GM18526 (cell line): ENCODE data around the gene PBX1.

Source experiments
- POLR2A ChIP-seq: IDR thresholded peaks from 3 replicates; pipeline ENCODE4 v1.6.1; 2011; ENCODE audit not compliant: insufficient read length; ENCODE audit errors: extremely low read depth

Gene PBX1

DNA sequence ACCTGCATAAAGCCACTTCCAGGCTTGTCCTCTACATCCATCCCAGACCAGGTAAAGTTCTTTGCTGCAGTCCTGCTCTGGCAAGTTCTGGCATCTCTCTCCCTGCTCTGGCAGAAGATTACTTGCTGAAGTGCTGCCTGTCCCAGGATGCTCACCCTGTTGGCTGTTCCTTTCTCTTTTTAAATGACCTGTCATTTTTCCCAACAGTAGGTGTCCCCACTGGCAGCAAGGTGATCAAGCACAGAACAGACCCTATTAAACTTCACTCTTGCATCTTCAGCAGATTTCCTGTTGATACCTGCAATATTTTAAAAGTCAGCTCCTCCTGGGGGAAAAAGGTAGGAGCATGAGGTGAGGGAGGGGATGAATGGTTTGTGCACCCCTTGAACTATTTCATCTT is 332.6 kb downstream of the PBX1 start:
- no peak for TF ChIP-seq POLR2A

DNA sequence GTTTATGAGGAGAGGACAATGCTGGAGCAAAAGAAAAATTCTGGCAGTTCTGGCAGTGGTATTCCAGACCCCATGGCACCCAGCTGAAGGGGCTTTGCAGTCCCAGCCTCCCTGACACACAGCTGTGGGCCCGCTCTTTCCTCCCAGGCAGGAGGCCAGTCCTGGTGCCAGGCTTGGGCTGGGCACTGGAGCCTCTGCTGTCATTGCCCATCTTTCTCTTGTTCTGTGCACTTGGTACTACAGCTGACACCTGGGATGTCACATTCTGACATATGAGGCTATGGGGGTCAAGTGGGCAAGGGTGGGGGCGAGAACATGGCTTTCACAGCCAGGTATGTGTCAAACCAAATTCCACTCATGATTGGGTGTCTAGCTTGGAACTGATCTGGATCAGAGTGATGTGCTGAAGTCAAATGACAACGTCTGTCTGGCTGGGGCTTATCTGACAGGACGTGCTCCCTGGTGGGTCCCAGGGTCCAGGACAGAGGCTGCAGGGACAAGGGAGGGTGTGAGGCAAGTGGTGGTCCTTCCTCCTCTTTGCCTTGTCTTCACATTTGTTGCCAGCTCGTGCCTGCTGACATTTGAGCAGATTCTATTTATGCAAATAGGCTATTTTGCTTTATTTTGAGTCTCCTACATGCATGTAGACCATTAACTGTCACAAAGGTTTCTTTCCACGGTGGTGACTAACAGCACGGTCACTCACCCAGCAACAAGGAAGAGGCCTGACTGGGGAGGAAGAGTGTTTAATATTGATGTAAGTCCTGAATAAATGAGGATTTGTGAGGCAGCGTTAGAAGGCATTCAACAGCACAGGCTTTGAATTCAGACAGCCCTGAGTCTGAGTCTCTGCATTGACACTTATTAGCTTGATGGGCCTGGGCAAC is 336.3 kb downstream of the PBX1 start:
- no peak for TF ChIP-seq POLR2A

DNA sequence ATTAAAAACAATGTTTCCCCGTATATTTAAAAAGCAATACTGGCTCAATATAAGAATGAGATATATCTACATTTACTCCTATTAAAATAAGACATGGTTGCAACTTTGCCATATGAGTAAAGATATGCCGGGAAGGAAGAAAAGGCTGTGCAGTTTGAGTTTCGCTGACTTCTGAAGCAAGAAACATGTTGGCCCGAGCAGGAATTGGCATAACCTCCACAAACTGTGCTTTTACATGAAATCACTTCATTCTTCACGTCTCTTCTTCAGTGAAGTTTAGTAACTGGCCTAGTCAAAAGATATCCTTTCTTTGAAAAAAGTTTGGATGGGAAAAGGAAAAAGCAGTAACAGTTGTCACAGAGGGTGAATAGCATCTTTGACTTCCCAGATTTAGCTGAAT is 342.0 kb downstream of the PBX1 start:
- TF ChIP-seq POLR2A = no peak
